T-cell (primary cell): ENCODE data around the gene VWA3B. TPM values are rescaled to one million over a fixed set of nuclear protein-coding genes. Genes with fewer than 3 reads are reported as not detected.

Source experiments
- ATAC-seq, 4 experiments: fragments of 200-7000 bp in 3 of 4; fragments of 150-1000 bp in 1 of 4; cut with Tn5 transposase; replicated peaks in 1 of 4; 1 replicate in 3 of 4; 2 replicates in 1 of 4; pipeline ENCODE4 v1.10.0; 2021; ENCODE audit warnings: moderate library complexity in 3 of 4, mild to moderate bottlenecking in 2 of 4, moderate number of reproducible peaks in 1 of 4
- CTCF ChIA-PET, 2 donors: fragments of 300-600 bp; sonication (Branson Sonifier 250); formaldehyde crosslinking; loops; one replicate each; lab custom pipeline; 2022; ENCODE audit warnings: antibody characterized with exemption in 2 of 2; lab: Charles Lee
- POLR2A ChIA-PET, 2 donors: fragments of 300-600 bp; sonication (Branson Sonifier 250); formaldehyde crosslinking; loops; one replicate each; lab custom pipeline; 2022; ENCODE audit warnings: antibody characterized with exemption in 2 of 2; lab: Charles Lee
- DNase-seq, 35 experiments: peaks; one replicate each; pipeline versions ENCODE4 v3.0.0 to v3.0.0-alpha.2; 2013 to 2023
- H3K27ac ChIP-seq: one replicate; pipeline ENCODE4 v1.5.1; 2013; ENCODE audit warnings: low read length
- H3K27me3 ChIP-seq, 2 experiments: replicated peaks in 1 of 2; 1 replicate in 1 of 2; 2 replicates in 1 of 2; pipeline versions ENCODE4 v1.6.1 to v1.7.0; 2013; ENCODE audit warnings: low read length in 1 of 2, mixed read lengths in 1 of 2; ENCODE audit not compliant: control insufficient read depth in 2 of 2, insufficient read depth in 2 of 2; ENCODE audit errors: extremely low read depth in 1 of 2
- H3K36me3 ChIP-seq, 2 donors: 1 replicate in 1 of 2; 2 replicates in 1 of 2; pipeline versions ENCODE4 v1.6.1 to v1.7.0; 2013; ENCODE audit warnings: low read length in 1 of 2; ENCODE audit not compliant: control insufficient read depth in 2 of 2, insufficient read depth in 1 of 2; ENCODE audit errors: extremely low read depth in 1 of 2
- H3K4me1 ChIP-seq, 2 experiments: 1 replicate in 1 of 2; 2 replicates in 1 of 2; pipeline versions ENCODE4 v1.6.1 to v1.7.0; 2013; ENCODE audit warnings: low read length in 2 of 2, mixed read lengths in 1 of 2; ENCODE audit not compliant: insufficient read depth in 2 of 2, control insufficient read depth in 1 of 2; ENCODE audit errors: extremely low read depth in 1 of 2
- H3K4me3 ChIP-seq, 2 donors: 1 replicate in 1 of 2; 2 replicates in 1 of 2; pipeline versions ENCODE4 v1.5.1 to v1.7.0; 2013; ENCODE audit warnings: mild to moderate bottlenecking in 2 of 2, low read length in 1 of 2, moderate library complexity in 1 of 2; ENCODE audit not compliant: control insufficient read depth in 1 of 2; ENCODE audit errors: extremely low read depth in 1 of 2
- H3K9me3 ChIP-seq: 2 replicates; pipeline ENCODE4 v1.7.0; 2013
- H3K27ac Mint-ChIP-seq, 2 donors: one replicate each; pipeline ENCODE4 v1.8.0; 2020 to 2021; ENCODE audit warnings: mild to moderate bottlenecking in 2 of 2, mixed read lengths in 2 of 2
- H3K27me3 Mint-ChIP-seq, 2 donors: one replicate each; pipeline ENCODE4 v1.8.0; 2021 to 2022; ENCODE audit warnings: mixed read lengths in 2 of 2
- H3K36me3 Mint-ChIP-seq: one replicate; pipeline ENCODE4 v1.8.0; 2021; ENCODE audit warnings: mixed read lengths
- H3K4me1 Mint-ChIP-seq, 3 donors: one replicate each; pipeline ENCODE4 v1.8.0; 2020 to 2022; ENCODE audit warnings: mixed read lengths in 3 of 3, mild to moderate bottlenecking in 1 of 3
- H3K4me3 Mint-ChIP-seq, 3 donors: one replicate each; pipeline ENCODE4 v1.8.0; 2020 to 2022; ENCODE audit warnings: mild to moderate bottlenecking in 3 of 3, mixed read lengths in 3 of 3, moderate library complexity in 3 of 3
- H3K9me3 Mint-ChIP-seq, 3 donors: one replicate each; pipeline ENCODE4 v1.8.0; 2020 to 2022; ENCODE audit warnings: mixed read lengths in 3 of 3
- WGBS: methylation state at CpG from one replicate; pipeline ENCODE4 v1.1.5; 2013; ENCODE audit warnings: missing lambda C conversion rate; ENCODE audit not compliant: insufficient coverage; 5-methylcytosine and 5-hydroxymethylcytosine counted together
- total RNA-seq, 35 experiments: library from RNA in 6 of 35; stranded (reverse) in 6 of 35; fragments of 120-200 nt in 1 of 35; gene quantifications; one replicate each; pipeline versions ENCODE4 v1.2.1 to v1.2.4 and lab custom pipeline; 2013 to 2026

The VWA3B gene
- total RNA-seq, 5 donors from 2014 or later (not counting 1 experiment from before 2014, with no cell fraction given), result not detected

GRCh38 chr2:98165516-98166071, 78.6 kb downstream of the VWA3B start:
- no peaks in the 10 kb centered on the region for H3K4me1 ChIP-seq
- no peak overlapping the region for H3K27ac ChIP-seq
- POLR2A ChIA-PET, result no interaction called here
- no peak for ATAC-seq
- Mint-ChIP-seq H3K27ac (no peak overlapping the region), H3K27me3 (peaks cover 25 to 28% of the 10 kb centered on the region in 2 donors), H3K4me3 (no peak overlapping the region), H3K4me1 (no peaks in the 10 kb centered on the region), H3K36me3 (no peaks in the 10 kb centered on the region), H3K9me3 (no peaks in the 10 kb centered on the region)
- H3K9me3 ChIP-seq, result no peaks in the 10 kb centered on the region
- H3K36me3 ChIP-seq, result no peaks in the 10 kb centered on the region
- CTCF ChIA-PET, result no interaction called here
- 85% methylated on average over 3 of the region's 5 CpGs for WGBS
- H3K4me3 ChIP-seq, result no peak overlapping the region
- peaks cover 4 to 25% of the 10 kb centered on the region in 2 experiments for H3K27me3 ChIP-seq
- DNase-seq, result no peak

- WGBS, result no CpG with 5 or more reads among the region's 2 CpGs
- Mint-ChIP-seq H3K9me3 (peaks cover 0 to 6% (median 0%) of the 10 kb centered on the region in 3 donors), H3K36me3 (no peaks in the 10 kb centered on the region), H3K4me1 (no peaks in the 10 kb centered on the region), H3K27ac (no peak overlapping the region), H3K4me3 (no peak overlapping the region), H3K27me3 (peaks cover 39 to 46% of the 10 kb centered on the region in 2 donors)
- DNase-seq (no peak), ATAC-seq (no peak)
- Histone ChIP-seq H3K27ac (no peak overlapping the region), H3K27me3 (peaks cover 4 to 21% of the 10 kb centered on the region in 2 experiments), H3K4me1 (no peaks in the 10 kb centered on the region), H3K36me3 (no peaks in the 10 kb centered on the region), H3K9me3 (no peaks in the 10 kb centered on the region), H3K4me3 (no peak overlapping the region)
- POLR2A ChIA-PET, result interaction anchor here in 1 of 2 donors (0.5 kb wide), 1 partner anchor 1262 kb away, joined by 3 read pairs; no protein-coding TSS in a partner anchor
- CTCF ChIA-PET, result no interaction called here
Measured at GRCh38 chr2:98167916-98168315, 80.9 kb downstream of the VWA3B start.

GRCh38 chr2:98170076-98170475, 83.1 kb downstream of the VWA3B start:
- Histone ChIP-seq H3K4me3 (no peak overlapping the region), H3K4me1 (no peaks in the 10 kb centered on the region), H3K9me3 (no peaks in the 10 kb centered on the region), H3K27me3 (peaks cover 4 to 16% of the 10 kb centered on the region in 2 experiments), H3K27ac (no peak overlapping the region), H3K36me3 (no peaks in the 10 kb centered on the region)
- Mint-ChIP-seq H3K27ac (no peak overlapping the region), H3K4me1 (no peaks in the 10 kb centered on the region), H3K36me3 (no peaks in the 10 kb centered on the region), H3K27me3 (peaks cover 45 to 47% of the 10 kb centered on the region in 2 donors), H3K9me3 (peaks cover 0 to 6% (median 0%) of the 10 kb centered on the region in 3 donors), H3K4me3 (no peak overlapping the region)
- DNase-seq (no peak), ATAC-seq (no peak)
- POLR2A ChIA-PET, result no interaction called here
- 92% methylated on average over 3 of the region's 3 CpGs for WGBS
- CTCF ChIA-PET, result no interaction called here

GRCh38 chr2:98172150-98172765, 85.3 kb downstream of the VWA3B start:
- Histone ChIP-seq H3K27me3 (peaks cover 4 to 13% of the 10 kb centered on the region in 2 experiments), H3K4me1 (no peaks in the 10 kb centered on the region), H3K27ac (no peak overlapping the region), H3K36me3 (no peaks in the 10 kb centered on the region), H3K9me3 (no peaks in the 10 kb centered on the region), H3K4me3 (no peak overlapping the region)
- Mint-ChIP-seq H3K27ac (no peak overlapping the region), H3K9me3 (peaks cover 0 to 6% (median 0%) of the 10 kb centered on the region in 3 donors), H3K4me3 (no peak overlapping the region), H3K4me1 (no peaks in the 10 kb centered on the region), H3K27me3 (peaks cover 41 to 49% of the 10 kb centered on the region in 2 donors), H3K36me3 (no peaks in the 10 kb centered on the region)
- ChIA-PET CTCF (interaction anchor here in 1 of 2 donors (0.6 kb wide), 1 partner anchor 345 kb away, joined by 6 read pairs; no protein-coding TSS in a partner anchor), POLR2A (no interaction called here)
- no peak for ATAC-seq
- DNase-seq, result no peak
- 92% methylated on average over 9 of the region's 14 CpGs for WGBS

- no peaks in the 10 kb centered on the region for H3K36me3 ChIP-seq
- H3K27ac Mint-ChIP-seq, result no peak overlapping the region
- H3K27me3 ChIP-seq, result peaks cover under 1 to 14% of the 10 kb centered on the region in 2 experiments
- no peak overlapping the region for H3K4me3 Mint-ChIP-seq
- WGBS, result 100% methylated on average over 1 of the region's 2 CpGs
- H3K4me3 ChIP-seq, result no peak overlapping the region
- ChIA-PET CTCF (interaction anchor here in 1 of 2 donors (0.6 kb wide), 1 partner anchor 346 kb away, joined by 6 read pairs; no protein-coding TSS in a partner anchor), POLR2A (no interaction called here)
- no peaks in the 10 kb centered on the region for H3K4me1 Mint-ChIP-seq
- H3K9me3 ChIP-seq, result no peaks in the 10 kb centered on the region
- peaks cover 0 to 6% (median 0%) of the 10 kb centered on the region in 3 donors for H3K9me3 Mint-ChIP-seq
- H3K36me3 Mint-ChIP-seq, result no peaks in the 10 kb centered on the region
- no peaks in the 10 kb centered on the region for H3K4me1 ChIP-seq
- no peak overlapping the region for H3K27ac ChIP-seq
- no peak for ATAC-seq
- H3K27me3 Mint-ChIP-seq, result peaks cover 41 to 49% of the 10 kb centered on the region in 2 donors
- no peak for DNase-seq
Measured at GRCh38 chr2:98172951-98173350, 86.0 kb downstream of the VWA3B start.

- H3K4me3 ChIP-seq, result no peak overlapping the region
- no peaks in the 10 kb centered on the region for H3K4me1 ChIP-seq
- Mint-ChIP-seq H3K36me3 (no peaks in the 10 kb centered on the region), H3K4me3 (no peak overlapping the region), H3K27me3 (peaks cover 44 to 50% of the 10 kb centered on the region in 2 donors), H3K4me1 (no peaks in the 10 kb centered on the region), H3K9me3 (peaks cover 0 to 6% (median 0%) of the 10 kb centered on the region in 3 donors), H3K27ac (no peak overlapping the region)
- no peaks in the 10 kb centered on the region for H3K9me3 ChIP-seq
- WGBS, result 19% methylated on average over 5 of the region's 6 CpGs
- no peaks in the 10 kb centered on the region for H3K36me3 ChIP-seq
- DNase-seq (peak in 4 of 35 experiments; percentile 3 to 14 (median 4)), ATAC-seq (no peak)
- ChIA-PET CTCF (interaction anchor here in 1 of 2 donors (0.7 kb wide), 1 partner anchor 139 kb away, joined by 3 read pairs; no protein-coding TSS in a partner anchor), POLR2A (no interaction called here)
- peaks cover 0 to 26% of the 10 kb centered on the region in 2 experiments for H3K27me3 ChIP-seq
- H3K27ac ChIP-seq, result no peak overlapping the region
Measured at GRCh38 chr2:98175811-98176210, 88.8 kb downstream of the VWA3B start.
